A673 (cell line): Measurements from ENCODE around the gene TSHB. TPM values are rescaled to one million over a fixed set of nuclear protein-coding genes. Genes with fewer than 3 reads are reported as not detected.
"Not testable (repeated sequence)": the region's sequence is repeated elsewhere in the genome, so short reads cannot be mapped to it uniquely, and the experiment has no call there.

Experiments
- BruUV-seq: library from RNA; stranded (reverse); fragments of 400-500 nt; replicated peaks from 2 replicates; lab custom pipeline; 2021; lab: Mats Ljungman, UMichigan
- CTCF ChIA-PET: fragments of 300-600 bp; sonication (Branson Sonifier 250); formaldehyde crosslinking; loops from one replicate; lab custom pipeline; 2022; ENCODE audit warnings: antibody characterized with exemption; lab: Charles Lee
- POLR2A ChIA-PET: fragments of 300-600 bp; sonication (Branson Sonifier 250); formaldehyde crosslinking; loops from one replicate; lab custom pipeline; 2022; ENCODE audit warnings: antibody characterized with exemption; ENCODE audit not compliant: low non-redundant PET; lab: Charles Lee
- DNase-seq: peaks from one replicate; pipeline ENCODE4 v3.0.0-alpha.2; 2015; ENCODE audit warnings: low spot score
- H3K27ac ChIP-seq: fragments of 200-600 bp; sonication (generic); 2 replicates; pipeline ENCODE4 v1.5.1; 2016; ENCODE audit warnings: mixed run types, low read depth, mild to moderate bottlenecking, mixed read lengths, antibody characterized with exemption, low read length; ENCODE audit not compliant: poor library complexity, severe bottlenecking
- H3K27me3 ChIP-seq: fragments of 200-600 bp; sonication (generic); replicated peaks from 2 replicates; pipeline ENCODE4 v1.6.1; 2017; ENCODE audit warnings: mixed run types, low read depth, mild to moderate bottlenecking, mixed read lengths, antibody characterized with exemption, low read length; ENCODE audit not compliant: insufficient read depth, poor library complexity
- H3K36me3 ChIP-seq: fragments of 200-600 bp; sonication (generic); 2 replicates; pipeline ENCODE4 v1.6.1; 2016; ENCODE audit warnings: mixed run types, mild to moderate bottlenecking, mixed read lengths, antibody characterized with exemption, low read length; ENCODE audit not compliant: insufficient read depth, poor library complexity, severe bottlenecking
- H3K4me1 ChIP-seq: fragments of 200-600 bp; sonication (generic); 2 replicates; pipeline ENCODE4 v1.6.1; 2017; ENCODE audit warnings: mixed run types, mild to moderate bottlenecking, mixed read lengths, antibody characterized with exemption, low read length; ENCODE audit not compliant: insufficient read depth, poor library complexity, severe bottlenecking
- H3K4me3 ChIP-seq: fragments of 200-600 bp; sonication (generic); 2 replicates; pipeline ENCODE4 v1.5.1; 2016; ENCODE audit warnings: low read depth, mixed run types, mild to moderate bottlenecking, mixed read lengths, low read length; ENCODE audit not compliant: poor library complexity, severe bottlenecking
- H3K9me3 ChIP-seq: fragments of 200-600 bp; sonication (generic); 2 replicates; pipeline ENCODE4 v1.6.1; 2016; ENCODE audit warnings: mixed run types, low read depth, mild to moderate bottlenecking, mixed read lengths, antibody characterized with exemption, low read length; ENCODE audit not compliant: poor library complexity, severe bottlenecking
- EZH2 ChIP-seq: fragments of 200-600 bp; sonication (generic); IDR thresholded peaks from 2 replicates; pipeline ENCODE4 v1.6.1; 2017; ENCODE audit warnings: borderline replicate concordance, low read depth, mild to moderate bottlenecking, mixed read lengths, antibody characterized with exemption, low read length; ENCODE audit not compliant: poor library complexity, severe bottlenecking
- intact Hi-C: fragments of 100-400 bp; cut with micrococcal nuclease; formaldehyde crosslinking; loops from one replicate; pipeline ENCODE4 v1.10.0; 2022; ENCODE audit not compliant: unreplicated experiment
- total RNA-seq: library from RNA; stranded (reverse); gene quantifications from 2 replicates; pipeline ENCODE4 v1.2.3, GENCODE V29; 2021
- TF ChIP-seq, protein P1 (sequence below): fragments of 300-800, 200-600 bp; sonication (generic); conservative IDR thresholded peaks from 2 replicates; pipeline ENCODE4 v1.5.1; 2017; ENCODE audit warnings: low read depth, mild to moderate bottlenecking, antibody characterized with exemption, low read length, moderate library complexity, mixed read lengths

The TSHB gene
- total RNA-seq, 1 experiment from 2014 or later = not detected

DNA sequence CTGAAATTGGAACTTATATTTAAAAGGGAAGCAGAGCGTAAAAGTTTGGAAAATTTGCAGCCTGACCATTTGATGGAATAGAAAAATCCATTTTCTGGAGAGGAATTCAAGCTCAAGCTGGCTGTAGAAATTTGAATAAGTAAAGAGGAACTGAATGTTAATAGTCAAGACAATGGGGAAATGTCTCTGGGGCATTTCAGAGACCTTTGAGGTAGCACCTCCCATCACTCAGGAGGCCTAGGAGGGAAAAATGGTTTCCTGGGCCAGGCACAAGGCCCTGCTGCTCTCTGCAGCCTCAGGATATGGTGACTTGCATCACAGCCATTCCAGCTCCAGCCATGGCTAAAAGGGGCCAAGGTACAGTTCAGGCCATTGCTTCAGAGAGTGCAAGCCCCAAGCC is 17.6 kb upstream of the TSHB start:
- TF ChIP-seq EZH2 = no peak
- TF ChIP-seq, protein P1, sequence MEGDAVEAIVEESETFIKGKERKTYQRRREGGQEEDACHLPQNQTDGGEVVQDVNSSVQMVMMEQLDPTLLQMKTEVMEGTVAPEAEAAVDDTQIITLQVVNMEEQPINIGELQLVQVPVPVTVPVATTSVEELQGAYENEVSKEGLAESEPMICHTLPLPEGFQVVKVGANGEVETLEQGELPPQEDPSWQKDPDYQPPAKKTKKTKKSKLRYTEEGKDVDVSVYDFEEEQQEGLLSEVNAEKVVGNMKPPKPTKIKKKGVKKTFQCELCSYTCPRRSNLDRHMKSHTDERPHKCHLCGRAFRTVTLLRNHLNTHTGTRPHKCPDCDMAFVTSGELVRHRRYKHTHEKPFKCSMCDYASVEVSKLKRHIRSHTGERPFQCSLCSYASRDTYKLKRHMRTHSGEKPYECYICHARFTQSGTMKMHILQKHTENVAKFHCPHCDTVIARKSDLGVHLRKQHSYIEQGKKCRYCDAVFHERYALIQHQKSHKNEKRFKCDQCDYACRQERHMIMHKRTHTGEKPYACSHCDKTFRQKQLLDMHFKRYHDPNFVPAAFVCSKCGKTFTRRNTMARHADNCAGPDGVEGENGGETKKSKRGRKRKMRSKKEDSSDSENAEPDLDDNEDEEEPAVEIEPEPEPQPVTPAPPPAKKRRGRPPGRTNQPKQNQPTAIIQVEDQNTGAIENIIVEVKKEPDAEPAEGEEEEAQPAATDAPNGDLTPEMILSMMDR = no peak

DNA sequence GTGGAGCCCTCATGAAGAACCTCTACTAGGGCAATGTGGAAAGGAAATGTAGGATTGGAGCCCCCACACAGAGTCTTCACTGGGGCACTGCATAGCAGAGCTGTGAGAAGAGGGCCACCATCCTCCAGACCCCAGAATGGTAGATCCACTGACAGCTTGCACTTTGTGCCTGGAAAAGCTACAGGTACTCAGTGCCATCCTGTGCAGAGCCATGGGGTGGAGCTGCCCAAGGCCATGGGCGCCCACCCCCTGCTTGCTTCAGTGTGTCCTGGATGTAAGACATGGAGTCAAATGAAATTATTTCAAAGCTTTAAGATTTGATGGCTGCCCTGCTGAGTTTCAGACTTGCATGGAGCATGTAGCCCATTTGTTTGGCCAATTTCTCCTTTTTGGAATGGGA is 17.2 kb upstream of the TSHB start:
- intact Hi-C loops = no loop called here
- POLR2A ChIA-PET = no interaction called here
- BruUV-seq = no TSS peak
- Histone ChIP-seq H3K27ac (no peak overlapping the region), H3K27me3 (no peaks in the 10 kb centered on the region), H3K4me3 (no peak overlapping the region), H3K9me3 (no peaks in the 10 kb centered on the region), H3K36me3 (no peaks in the 10 kb centered on the region), H3K4me1 (no peaks in the 10 kb centered on the region)
- TF ChIP-seq, protein P1 = no peak
- no peak for TF ChIP-seq EZH2
- no peak for DNase-seq
- CTCF ChIA-PET = no interaction called here

More for the DNA sequence above, 17.6 kb upstream of the TSHB start:
- H3K27ac ChIP-seq = no peak overlapping the region
- H3K36me3 ChIP-seq = no peaks in the 10 kb centered on the region
- no peaks in the 10 kb centered on the region for H3K4me1 ChIP-seq
- no peaks in the 10 kb centered on the region for H3K9me3 ChIP-seq
- no TSS peak for BruUV-seq
- no peaks in the 10 kb centered on the region for H3K27me3 ChIP-seq
- intact Hi-C loops = no loop called here
- H3K4me3 ChIP-seq = no peak overlapping the region
- ChIA-PET CTCF (no interaction called here), POLR2A (no interaction called here)
- no peak for DNase-seq

DNA sequence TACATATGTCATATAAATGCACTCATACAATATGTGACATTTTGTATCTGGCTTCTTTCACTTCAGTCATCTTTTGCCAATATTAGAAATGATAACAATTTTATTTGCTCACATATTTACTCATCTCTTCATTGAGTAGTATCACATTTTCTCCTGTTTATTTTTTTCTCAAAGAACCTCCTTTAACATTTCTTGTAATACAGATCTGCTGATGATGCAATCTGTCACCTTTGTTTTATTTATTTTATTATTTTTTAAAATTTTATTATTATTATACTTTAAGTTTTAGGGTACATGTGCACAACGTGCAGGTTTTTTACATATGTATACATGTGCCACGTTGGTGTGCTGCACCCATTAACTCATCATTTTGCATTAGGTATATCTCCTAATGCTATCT is 15.8 kb upstream of the TSHB start:
- ChIA-PET POLR2A (no interaction called here), CTCF (no interaction called here)
- intact Hi-C loops = no loop called here
- DNase-seq = no peak
- no peaks in the 10 kb centered on the region for H3K4me1 ChIP-seq
- no TSS peak for BruUV-seq
- H3K27me3 ChIP-seq = no peaks in the 10 kb centered on the region
- TF ChIP-seq, protein P1 = no peak
- TF ChIP-seq EZH2 = no peak
- no peak overlapping the region for H3K4me3 ChIP-seq
- no peak overlapping the region for H3K27ac ChIP-seq
- no peaks in the 10 kb centered on the region for H3K36me3 ChIP-seq
- H3K9me3 ChIP-seq = no peaks in the 10 kb centered on the region

DNA sequence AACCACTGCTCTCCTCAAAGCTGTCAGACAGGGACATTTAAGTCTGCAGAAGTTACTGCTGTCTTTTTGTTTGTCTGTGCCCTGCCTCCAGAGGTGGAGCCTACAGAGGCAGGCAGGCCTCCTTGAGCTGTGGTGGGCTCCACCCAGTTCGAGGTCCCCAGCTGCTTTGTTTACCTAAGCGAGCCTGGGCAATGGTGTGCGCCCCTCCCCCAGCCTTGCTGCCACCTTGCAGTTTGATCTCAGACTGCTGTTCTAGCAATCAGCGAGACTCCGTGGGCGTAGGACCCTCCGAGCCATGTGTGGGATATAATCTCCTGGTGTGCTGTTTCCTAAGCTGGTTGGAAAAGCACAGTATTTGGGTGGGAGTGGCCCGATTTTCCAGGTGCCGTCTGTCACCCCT is 10.1 kb upstream of the TSHB start:
- CTCF ChIA-PET, BruUV-seq, H3K4me1 ChIP-seq, DNase-seq, intact Hi-C loops, H3K9me3 ChIP-seq, H3K4me3 ChIP-seq, H3K27ac ChIP-seq, POLR2A ChIA-PET, H3K36me3 ChIP-seq, H3K27me3 ChIP-seq: not testable (repeated sequence)
